Ramos (cell line): Measurements from ENCODE around the gene RAB25.

Experiments
- in situ Hi-C: fragments of 300-500 bp; cut with MboI; formaldehyde crosslinking; loops from one replicate; pipeline ENCODE4 v1.14.3; 2022; ENCODE audit warnings: low sequenced_read_pairs; ENCODE audit not compliant: unreplicated experiment

The RAB25 gene

GRCh38 chr1:156075775-156076204 is 14.8 kb downstream of the RAB25 start:
- in situ Hi-C loops = no loop called here

GRCh38 chr1:156076609-156077429 is 15.9 kb downstream of the RAB25 start:
- in situ Hi-C loops = no loop called here

DNA sequence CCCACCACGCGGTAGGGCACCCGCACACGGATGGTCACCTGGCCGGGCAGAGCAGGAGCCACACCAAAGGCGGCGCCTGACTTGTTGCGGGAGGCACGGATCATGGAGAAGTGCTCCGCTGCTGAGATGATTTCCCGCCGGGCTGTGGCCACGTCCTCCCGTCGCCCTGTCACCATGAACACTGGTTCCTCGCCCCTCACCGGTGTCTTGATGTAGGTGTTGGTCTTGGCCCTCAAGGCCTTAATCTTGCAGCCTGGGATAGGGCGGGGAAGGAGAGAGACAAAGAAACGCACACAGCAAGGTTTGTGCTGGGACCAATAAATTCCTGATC is 16.4 kb downstream of the RAB25 start:
- in situ Hi-C loops = no loop called here

DNA sequence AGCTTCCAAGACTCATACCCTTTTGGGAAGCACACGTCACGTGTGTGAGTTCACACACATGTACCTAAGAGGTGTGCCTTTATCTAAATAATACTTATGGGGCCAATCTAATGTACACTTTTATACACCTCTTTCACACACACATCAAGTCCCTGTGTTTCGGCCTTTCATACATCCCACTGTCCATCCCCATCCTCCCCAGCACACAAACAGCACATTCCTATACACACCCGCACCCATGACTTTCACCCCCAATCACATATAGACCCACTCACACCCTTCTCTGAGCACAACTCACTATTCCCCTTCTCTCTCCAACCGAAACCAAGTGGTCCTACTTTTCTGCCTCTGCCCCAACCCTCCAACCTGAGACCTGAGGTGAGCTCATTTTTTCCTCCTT is 17.8 kb downstream of the RAB25 start:
- in situ Hi-C loops = no loop called here

DNA sequence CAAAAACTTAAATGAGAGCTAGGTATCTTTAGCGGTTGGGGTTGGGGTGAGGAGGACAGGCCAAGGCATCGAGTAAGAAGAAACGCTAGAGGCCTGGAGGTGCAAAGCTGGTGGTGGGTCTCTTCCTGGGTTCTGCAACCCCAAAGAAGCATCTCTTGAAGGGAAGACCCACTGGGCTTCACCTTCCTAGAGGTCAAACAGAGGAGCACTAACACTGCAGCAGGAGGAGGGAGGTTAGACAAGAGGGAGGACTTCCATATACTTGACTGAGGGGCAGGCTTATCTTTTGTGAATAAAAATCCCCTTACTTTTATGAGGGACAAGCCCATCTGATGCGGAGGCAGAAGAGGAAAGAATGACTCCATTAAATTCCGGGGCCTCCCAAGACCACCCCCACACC is 18.8 kb downstream of the RAB25 start:
- in situ Hi-C loops = no loop called here

GRCh38 chr1:156080241-156080862 is 19.4 kb downstream of the RAB25 start:
- in situ Hi-C loops = no loop called here

- in situ Hi-C loops = no loop called here
These were observed 19.9 kb downstream of the RAB25 start for GRCh38 chr1:156080863-156081179.

- in situ Hi-C loops = no loop called here
These were observed 20.4 kb downstream of the RAB25 start for GRCh38 chr1:156081180-156081916.

DNA sequence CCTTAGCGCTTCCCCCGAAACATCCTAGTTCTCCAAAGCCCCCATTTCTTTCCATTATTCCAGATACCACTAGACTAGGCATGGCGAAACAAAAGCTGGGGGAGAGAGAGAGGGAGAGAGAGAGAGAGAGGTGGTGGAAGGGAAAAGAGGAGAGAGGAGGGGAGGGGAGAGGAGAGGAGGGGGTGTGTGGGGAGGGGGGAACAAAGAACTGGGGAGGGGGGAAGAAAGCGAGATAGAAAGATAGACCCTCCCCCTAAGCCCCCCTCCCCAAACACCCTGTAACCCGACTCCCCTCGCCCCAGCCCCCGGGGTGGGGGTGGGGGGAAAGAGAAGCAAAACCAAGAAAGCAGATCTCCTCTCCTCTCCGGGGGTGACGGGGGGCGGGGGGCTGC is 21.0 kb downstream of the RAB25 start:
- in situ Hi-C loops = no loop called here

DNA sequence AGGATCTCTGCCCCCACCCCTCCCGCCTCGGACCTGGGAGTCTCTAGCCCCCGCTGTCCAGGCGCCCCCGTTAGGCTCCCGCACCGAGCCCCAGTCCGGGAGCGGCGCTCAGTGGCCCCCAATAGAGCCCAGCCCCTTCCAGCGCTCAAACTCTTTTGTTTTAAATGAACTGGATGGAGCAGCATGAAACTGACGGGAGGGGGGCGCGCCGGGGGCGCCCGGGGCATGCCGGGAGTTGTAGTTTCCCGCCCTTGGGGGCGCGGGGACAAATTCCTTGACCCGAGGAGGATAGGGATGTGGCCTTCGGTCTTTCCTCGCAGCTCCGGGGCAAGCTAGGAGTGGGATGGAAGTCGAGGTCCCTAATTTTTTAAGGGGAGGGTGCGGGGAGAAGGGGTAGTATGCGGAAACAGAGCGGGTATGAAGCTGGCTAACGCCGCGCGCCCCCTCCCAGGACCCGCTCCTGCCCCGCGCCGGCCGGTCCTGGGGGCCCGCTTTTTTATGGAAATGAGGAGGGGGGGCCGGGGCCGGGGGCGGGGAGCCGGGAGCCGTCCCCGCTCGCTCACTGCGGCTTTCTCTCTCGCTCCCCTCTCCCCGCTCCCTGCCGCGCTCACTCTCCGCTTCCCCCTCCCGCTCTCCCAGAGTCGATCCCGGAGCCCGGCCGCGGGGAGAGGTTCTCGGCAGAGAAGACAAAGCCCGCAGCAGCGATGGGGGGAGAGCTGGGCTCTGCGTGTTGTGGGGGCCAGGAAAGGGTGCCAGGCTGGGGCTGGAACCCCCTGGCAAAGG is 21.5 kb downstream of the RAB25 start, which contains the start of gene MEX3A:
MEX3A (minus strand) TSS at position 157 of the 783 bp plus-strand sequence. CDS start 467 bp downstream, outside the sequence.
- in situ Hi-C loops = no loop called here

DNA sequence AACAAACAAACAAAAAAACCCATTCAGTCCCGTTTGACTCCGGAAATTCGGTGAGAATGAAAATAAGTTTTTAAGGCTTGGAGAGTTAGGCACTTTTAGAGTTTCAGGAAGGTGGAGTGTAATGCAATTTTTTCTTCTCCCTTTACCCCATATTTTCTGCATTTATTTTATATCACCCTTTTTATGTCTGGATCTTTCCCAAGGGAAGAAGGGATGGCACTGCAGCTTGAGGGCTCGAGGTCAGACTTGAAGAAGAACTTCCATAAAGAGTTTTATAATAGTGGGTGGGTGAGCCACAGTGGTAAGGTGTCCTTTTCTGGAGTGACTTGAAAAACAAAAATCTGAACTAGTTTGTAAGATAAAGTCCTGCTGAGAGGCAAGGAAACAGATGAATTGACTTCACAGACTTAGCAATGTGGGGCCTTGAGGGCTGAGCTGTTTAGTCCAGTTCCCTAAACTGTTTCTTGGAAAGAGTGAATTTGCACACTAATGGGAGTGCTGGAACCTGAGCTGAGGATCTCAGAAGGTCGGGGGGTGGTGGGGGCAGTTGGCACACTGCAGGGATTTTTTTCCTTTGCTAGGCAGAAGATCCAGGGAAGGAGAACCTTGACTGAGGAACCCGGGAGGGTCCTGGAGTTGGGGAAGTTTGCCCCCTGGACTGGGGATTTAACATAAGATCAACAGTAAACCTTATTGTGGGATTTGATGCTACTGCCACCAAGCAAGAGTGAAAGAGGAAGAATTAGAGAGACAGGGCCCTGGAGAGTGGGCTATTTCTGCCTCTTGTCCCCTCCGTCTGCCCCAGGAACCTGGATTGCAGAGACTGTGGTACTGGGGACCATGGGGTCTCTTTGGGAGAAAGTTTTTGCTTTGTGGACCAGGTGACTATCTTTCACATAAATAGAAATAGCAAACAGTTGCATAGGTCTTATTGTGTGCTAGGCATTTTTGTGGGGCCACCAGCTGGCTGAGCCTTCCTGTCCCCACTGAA is 23.1 kb downstream of the RAB25 start:
- in situ Hi-C loops = no loop called here

GRCh38 chr1:156086256-156086662 is 25.3 kb downstream of the RAB25 start:
- in situ Hi-C loops = no loop called here

DNA sequence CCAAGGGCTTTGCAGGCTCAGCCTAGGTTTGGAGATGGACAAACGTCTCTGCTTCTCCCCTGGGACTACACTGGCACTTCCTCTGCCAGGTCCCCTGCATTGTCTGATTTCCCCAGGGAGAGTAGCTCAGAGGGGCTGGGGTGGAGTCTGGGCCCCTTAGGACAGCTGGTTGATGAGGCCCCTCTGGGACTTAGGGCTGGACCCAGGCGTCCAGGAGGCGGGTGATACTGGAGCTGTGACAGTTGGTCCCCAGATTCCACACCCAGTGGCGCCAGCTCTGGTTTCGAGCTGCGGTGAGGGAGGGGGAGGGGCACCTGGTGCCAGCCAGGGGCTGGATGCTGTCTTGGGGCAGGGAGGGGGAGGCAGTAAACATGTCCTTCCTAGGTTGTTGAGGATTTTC is 28.7 kb downstream of the RAB25 start:
- in situ Hi-C loops = loop anchor here (5.0 to 10.0 kb wide), 2 partner anchors 43 to 355 kb away; no protein-coding TSS in a partner anchor

DNA sequence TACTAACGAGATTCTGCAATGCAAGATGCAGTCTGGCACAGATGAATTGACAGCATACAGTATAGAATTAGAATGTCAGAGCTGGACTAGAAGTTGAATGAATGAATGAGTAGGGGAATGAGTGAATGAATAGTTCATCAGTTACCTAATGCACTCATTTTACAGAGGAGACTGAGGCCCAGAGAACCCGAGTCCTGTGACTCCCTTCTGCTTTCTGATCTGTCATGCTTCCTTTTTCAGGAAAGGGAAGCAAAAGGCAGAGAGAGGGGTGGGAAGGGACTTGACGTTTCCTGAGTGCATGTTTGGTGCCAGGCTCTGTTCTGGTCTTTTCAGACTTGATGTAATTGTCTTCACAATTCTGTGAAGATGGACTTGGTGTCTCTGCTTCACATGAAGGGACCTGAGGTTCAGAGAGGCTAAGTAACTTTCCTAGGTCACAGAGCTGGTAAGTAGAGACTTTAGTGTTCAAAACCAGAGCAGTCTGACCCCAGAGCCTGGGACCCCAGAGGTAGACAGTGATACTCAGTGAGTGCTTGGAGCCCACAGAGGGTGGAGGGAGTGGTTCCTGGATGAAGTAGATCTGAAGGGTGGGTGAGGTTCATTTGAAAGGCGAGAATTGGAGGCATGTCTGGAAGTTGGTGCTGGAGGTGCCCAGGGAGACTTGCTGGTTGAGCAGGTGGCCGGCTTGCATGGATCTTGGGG is 29.3 kb downstream of the RAB25 start:
- in situ Hi-C loops = loop anchor here (5.0 to 10.0 kb wide), 2 partner anchors 42 to 355 kb away; no protein-coding TSS in a partner anchor

- in situ Hi-C loops = loop anchor here (5.0 to 10.0 kb wide), 2 partner anchors 41 to 354 kb away; no protein-coding TSS in a partner anchor
These were observed 29.9 kb downstream of the RAB25 start for GRCh38 chr1:156090840-156091188.

DNA sequence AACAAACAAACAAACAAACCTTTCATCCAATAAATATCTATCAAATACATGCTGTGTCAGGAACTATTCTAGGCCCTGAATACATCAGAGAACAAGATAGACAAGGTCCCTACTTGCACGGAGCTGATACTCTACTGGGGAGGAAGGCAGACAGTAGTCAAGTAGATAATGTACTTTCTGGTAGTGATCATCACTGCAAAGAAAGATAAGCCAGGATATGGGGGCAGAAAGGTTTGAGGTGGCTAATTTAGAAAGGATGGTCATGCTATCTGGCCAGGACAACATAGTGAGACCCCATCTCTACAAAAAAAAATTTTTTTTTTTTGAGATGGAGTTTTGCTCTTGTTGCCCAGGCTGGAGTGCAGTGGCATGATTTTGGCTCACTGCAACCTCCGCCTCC is 30.6 kb downstream of the RAB25 start:
- in situ Hi-C loops = loop anchor here (5.0 to 10.0 kb wide), 2 partner anchors 41 to 353 kb away; no protein-coding TSS in a partner anchor

- in situ Hi-C loops = loop anchor here (10.0 kb wide), 1 partner anchor 349 kb away; no protein-coding TSS in a partner anchor
These were observed 35.0 kb downstream of the RAB25 start for GRCh38 chr1:156095906-156096508.
